ENCODE measurements around the gene RGS9BP.

GRCh38 chr19:32686847-32687475, 11.3 kb downstream of the RGS9BP start:
- TF ChIP-seq CTCF (conservative IDR thresholded peaks at IDR 0.05; ENCODE audit: low read length) (no peak), EZH2phosphoT487 (IDR thresholded peaks at IDR 0.05; ENCODE audit: borderline replicate concordance) (no peak)
